C4-2B (cell line): ENCODE results near the gene MCRS1.
A peak's percentile ranks its signal among the peaks of the same experiment; 100 is the strongest.

Experiments
- CTCF ChIP-seq: fragments of 450-650 bp; conservative IDR thresholded peaks from 2 replicates; pipeline ENCODE4 v1.5.1; 2017; ENCODE audit warnings: mild to moderate bottlenecking
- ZFX ChIP-seq: fragments of 450-650 bp; IDR thresholded peaks from 2 replicates; pipeline ENCODE4 v1.6.1; 2017

GRCh38 chr12:49553512-49554088 lies 14.3 kb downstream of the MCRS1 start:
- TF ChIP-seq CTCF, result peak; percentile 85
- no peak for TF ChIP-seq ZFX
